HepG2 (cell line): ENCODE data around the gene TUBB4B. TPM values are rescaled to one million over a fixed set of nuclear protein-coding genes. Genes with fewer than 3 reads are reported as not detected.

Experiments
- ARHGAP35 ChIP-seq: sonication (generic); formaldehyde crosslinking; IDR thresholded peaks from 2 replicates; pipeline ENCODE4 v1.9.0; 2022; ENCODE audit warnings: mild to moderate bottlenecking, inconsistent platforms, moderate library complexity, missing genetic modification reagents, borderline replicate concordance
- CENPX ChIP-seq: sonication (generic); formaldehyde crosslinking; IDR thresholded peaks from 2 replicates; pipeline ENCODE4 v1.9.0; 2021; ENCODE audit warnings: mild to moderate bottlenecking, missing genetic modification reagents, moderate library complexity
- CSRNP2 ChIP-seq: sonication (generic); formaldehyde crosslinking; conservative IDR thresholded peaks from 2 replicates; pipeline ENCODE4 v1.8.0; 2022; ENCODE audit warnings: low read depth, missing genetic modification reagents
- ETV5 ChIP-seq: IDR thresholded peaks from 2 replicates; pipeline ENCODE4 v1.6.1; 2018; ENCODE audit warnings: missing biosample characterization, missing genetic modification reagents, inconsistent platforms, borderline replicate concordance
- KDM6A ChIP-seq: IDR thresholded peaks from 2 replicates; pipeline ENCODE4 v1.6.1; 2016; ENCODE audit warnings: low read depth
- PHF5A ChIP-seq: IDR thresholded peaks from one replicate; pipeline ENCODE4 v1.6.1; 2018; ENCODE audit warnings: low read depth, missing genetic modification reagents; ENCODE audit not compliant: unreplicated experiment
- SOX6 ChIP-seq, 2 experiments: fragments of 450-650 bp in 1 of 2; sonication (generic) in 1 of 2; formaldehyde crosslinking in 1 of 2; IDR thresholded peaks; 2 replicates each; pipeline versions ENCODE4 v1.4.0 to v1.6.1; 2017 to 2020; ENCODE audit warnings: antibody characterized with exemption in 1 of 2, mild to moderate bottlenecking in 1 of 2, missing genetic modification reagents in 1 of 2
- TAF15 ChIP-seq: fragments of 200-400 bp; formaldehyde crosslinking; IDR thresholded peaks from one replicate; pipeline ENCODE4 v1.6.1; 2018; ENCODE audit warnings: mild to moderate bottlenecking, low read depth, low read length; ENCODE audit not compliant: poor library complexity, severe bottlenecking
- TMF1 ChIP-seq: sonication (generic); formaldehyde crosslinking; IDR thresholded peaks from 2 replicates; pipeline ENCODE4 v1.8.1; 2022; ENCODE audit warnings: low read depth, missing genetic modification reagents
- ZBTB33 ChIP-seq: sonication (generic); formaldehyde crosslinking; IDR thresholded peaks from 2 replicates; pipeline ENCODE4 v1.4.0; 2020; ENCODE audit warnings: missing genetic modification reagents
- ZFX ChIP-seq: sonication (generic); formaldehyde crosslinking; IDR thresholded peaks from 2 replicates; pipeline ENCODE4 v1.4.0; 2020; ENCODE audit warnings: mild to moderate bottlenecking, low read depth, missing genetic modification reagents, moderate library complexity
- ZNF138 ChIP-seq: sonication (generic); formaldehyde crosslinking; IDR thresholded peaks from 2 replicates; pipeline ENCODE4 v1.5.0; 2020; ENCODE audit warnings: mild to moderate bottlenecking, low read depth, missing genetic modification reagents
- ZNF142 ChIP-seq: sonication (generic); formaldehyde crosslinking; IDR thresholded peaks from 2 replicates; pipeline ENCODE4 v1.4.0; 2020; ENCODE audit warnings: missing genetic modification reagents
- ZNF574 ChIP-seq: sonication (generic); formaldehyde crosslinking; IDR thresholded peaks from 2 replicates; pipeline ENCODE4 v1.4.0; 2020; ENCODE audit warnings: missing genetic modification reagents
- ZNF740 ChIP-seq: sonication (generic); formaldehyde crosslinking; IDR thresholded peaks from 2 replicates; pipeline ENCODE4 v1.4.0; 2020; ENCODE audit warnings: missing genetic modification reagents
- ZNF772 ChIP-seq: sonication (generic); formaldehyde crosslinking; IDR thresholded peaks from 2 replicates; pipeline ENCODE4 v1.5.0; 2020; ENCODE audit warnings: mild to moderate bottlenecking, missing genetic modification reagents
- polyA plus RNA-seq, 8 experiments: library from polyadenylated mRNA; depleted of rRNA in 3 of 8; stranded (reverse) in 7 of 8; unstranded in 1 of 8; fragments of >200 nt; fragmentation: Illumina TruSeq in 4 of 8; extraction: Trizol in 4 of 8; gene quantifications; 2 replicates each; pipeline versions ENCODE4 v1.2.1 to v1.2.3, GENCODE V29; 2011 to 2016; ENCODE audit warnings: low read depth in 4 of 8, missing spikeins in 1 of 8, mixed read lengths in 1 of 8; ENCODE audit not compliant: insufficient read depth in 1 of 8
- total RNA-seq, 5 experiments: library from RNA; depleted of rRNA; stranded (reverse); fragments of >200 nt; fragmentation: Illumina TruSeq; extraction: Trizol; gene quantifications; 2 replicates each; pipeline ENCODE4 v1.2.3, GENCODE V29; 2016; ENCODE audit warnings: low read depth in 1 of 5

Gene TUBB4B
- total and polyA plus RNA-seq, 2 of the 13 experiments (the other 11 are each of a cell fraction or from before 2014, with no cell fraction given): 182 to 412 TPM

GRCh38 chr9:137234055-137234697, 6.9 kb upstream of the TUBB4B start (continued):
- TF ChIP-seq KDM6A (CRISPR knock-in tag): no peak
- no peak for TF ChIP-seq PHF5A (CRISPR knock-in tag)
- no peak for TF ChIP-seq ZNF740 (CRISPR knock-in tag)
- TF ChIP-seq ZNF142 (CRISPR knock-in tag): no peak
- TF ChIP-seq CENPX (CRISPR knock-in tag): no peak
- peak; percentile 47; the same call in 1 of the 2 replicates for TF ChIP-seq ZNF574 (CRISPR knock-in tag)
- TF ChIP-seq ZNF772 (CRISPR knock-in tag): no peak
- TF ChIP-seq ZNF138 (CRISPR knock-in tag): no peak
- no peak for TF ChIP-seq CSRNP2 (CRISPR knock-in tag)
- TF ChIP-seq ZFX (CRISPR knock-in tag): peak; percentile 42
- no peak for TF ChIP-seq SOX6 (IDR thresholded peaks at IDR 0.05)
- TF ChIP-seq SOX6 (CRISPR knock-in tag; IDR thresholded peaks at IDR 0.05): no peak
- TF ChIP-seq TMF1 (CRISPR knock-in tag): no peak
- no peak for TF ChIP-seq ARHGAP35 (CRISPR knock-in tag)
- no peak for TF ChIP-seq ZBTB33 (CRISPR knock-in tag)
- no peak for TF ChIP-seq TAF15
- TF ChIP-seq ETV5: no peak
